GM12801 (cell line): ENCODE data around the gene EFCAB11.

Experiments
- CTCF ChIP-seq: IDR thresholded peaks from one replicate; pipeline ENCODE4 v1.5.1; 2011; ENCODE audit warnings: control low read depth; ENCODE audit not compliant: insufficient read length; ENCODE audit errors: extremely low read depth

The EFCAB11 gene

GRCh38 chr14:89747126-89747525 is 207.4 kb downstream of the EFCAB11 start:
- no peak for TF ChIP-seq CTCF

- TF ChIP-seq CTCF, result no peak
Measured at GRCh38 chr14:89746654-89747053, 207.9 kb downstream of the EFCAB11 start.

GRCh38 chr14:89746135-89746534 is 208.4 kb downstream of the EFCAB11 start:
- TF ChIP-seq CTCF, result no peak
